Fibroblast of skin of scalp (primary cell): Measurements from ENCODE around the gene F2RL1.
"Not testable (repeated sequence)": the region's sequence is repeated elsewhere in the genome, so short reads cannot be mapped to it uniquely, and the experiment has no call there.

Experiments
- DNase-seq: peaks from one replicate; pipeline ENCODE4 v3.0.0-alpha.2; 2013

The F2RL1 gene

GRCh38 chr5:76807296-76807695, 11.5 kb upstream of the F2RL1 start:
- DNase-seq = peak; percentile 73

DNA sequence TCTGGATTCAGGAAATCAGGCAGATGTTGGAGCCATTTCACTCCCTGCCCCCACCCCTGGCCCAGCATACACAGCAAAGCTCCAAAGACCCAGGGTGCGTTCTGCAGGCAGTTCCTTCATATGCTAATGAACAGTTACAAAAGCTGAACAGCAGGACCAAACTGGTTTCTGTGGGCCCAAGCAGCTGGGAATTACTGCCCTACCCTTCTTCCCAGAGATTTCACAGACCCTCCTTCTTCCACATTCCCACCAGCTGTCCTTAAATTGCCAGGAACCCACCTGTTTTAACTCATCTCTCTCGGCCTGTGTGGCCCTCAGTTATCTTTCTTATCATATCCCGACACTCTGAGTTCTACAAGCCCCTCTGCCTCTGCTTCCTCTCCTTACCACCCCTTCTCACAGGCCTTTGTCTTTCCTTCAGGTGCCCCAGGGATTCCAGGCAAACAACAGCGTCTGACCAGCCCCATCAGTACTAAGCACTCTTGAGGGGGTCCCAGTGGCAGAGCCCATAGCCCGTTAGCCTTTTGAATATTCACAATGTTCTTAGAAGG, 10.6 kb upstream of the F2RL1 start:
- no peak for DNase-seq

GRCh38 chr5:76809141-76809540, 9.7 kb upstream of the F2RL1 start:
- DNase-seq = no peak

- no peak for DNase-seq
Observed at GRCh38 chr5:76810236-76810635, 8.6 kb upstream of the F2RL1 start.

- peak; percentile 54 for DNase-seq
Observed at GRCh38 chr5:76811214-76811613, 7.6 kb upstream of the F2RL1 start.

- DNase-seq = not testable (repeated sequence)
Observed at GRCh38 chr5:76812209-76812608, 6.6 kb upstream of the F2RL1 start.

GRCh38 chr5:76813982-76814562, 4.8 kb upstream of the F2RL1 start:
- DNase-seq = peak; percentile 88

GRCh38 chr5:76816110-76816831, 2.6 kb upstream of the F2RL1 start:
- peak; percentile 34 for DNase-seq

GRCh38 chr5:76819851-76820525, 1.2 kb downstream of the F2RL1 start:
- DNase-seq = no peak

DNA sequence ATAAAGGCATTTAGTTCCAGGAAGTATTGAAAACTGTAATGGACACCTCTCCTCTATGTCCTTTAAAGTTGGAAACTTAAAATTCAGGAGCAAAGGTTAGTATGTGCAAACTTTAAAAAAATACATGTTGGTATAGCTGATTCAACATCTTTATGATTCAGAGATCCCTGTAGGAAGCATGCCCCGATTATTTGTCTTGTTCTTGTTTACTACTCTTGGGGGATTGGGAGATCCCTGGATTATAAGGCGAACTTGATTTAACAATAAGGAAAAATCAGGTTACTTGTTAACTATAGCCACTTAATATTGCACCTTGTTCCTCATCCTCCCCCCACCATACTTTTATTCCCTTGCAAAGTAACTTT, 1.7 kb downstream of the F2RL1 start:
- no peak for DNase-seq

- DNase-seq = no peak
Observed at GRCh38 chr5:76821136-76821535, 2.3 kb downstream of the F2RL1 start.

GRCh38 chr5:76822105-76822731, 3.4 kb downstream of the F2RL1 start:
- not testable (repeated sequence) for DNase-seq

DNA sequence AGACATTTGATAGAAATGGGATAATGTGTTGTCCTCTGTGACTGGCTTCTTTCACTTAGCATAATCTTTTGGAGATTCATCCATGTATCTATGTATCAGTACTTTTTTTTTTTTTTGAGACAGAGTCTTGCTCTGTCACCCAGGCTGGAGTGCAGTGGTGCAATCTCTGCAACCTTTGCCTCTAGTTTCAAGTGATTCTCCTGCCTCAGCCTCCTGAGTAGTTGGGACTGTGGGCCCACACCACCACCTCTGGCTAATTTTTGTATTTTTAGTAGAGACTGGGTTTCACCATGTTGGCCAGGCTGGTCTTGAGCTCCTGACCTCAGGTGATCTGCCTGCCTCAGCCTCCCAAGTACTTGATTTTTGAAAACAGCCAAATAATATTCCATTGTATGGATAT, 7.6 kb downstream of the F2RL1 start:
- DNase-seq = not testable (repeated sequence)

DNA sequence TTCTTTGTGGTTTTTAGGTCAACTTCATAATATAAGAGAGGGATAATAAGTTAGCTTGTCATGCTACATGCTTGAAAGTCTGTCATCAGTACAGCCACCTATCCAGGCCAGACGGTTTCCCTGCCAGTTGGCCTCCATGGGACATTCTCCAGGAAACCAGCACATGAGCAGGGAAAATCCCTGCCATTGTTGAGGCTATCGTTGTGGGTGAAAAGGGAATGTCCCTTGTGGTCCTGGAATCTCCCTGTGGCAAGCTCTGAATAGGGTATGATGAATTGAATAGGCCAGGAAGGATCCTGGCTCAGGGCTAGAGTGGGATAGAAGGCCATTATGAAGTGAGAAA, 12.3 kb downstream of the F2RL1 start:
- peak; percentile 88 for DNase-seq

DNA sequence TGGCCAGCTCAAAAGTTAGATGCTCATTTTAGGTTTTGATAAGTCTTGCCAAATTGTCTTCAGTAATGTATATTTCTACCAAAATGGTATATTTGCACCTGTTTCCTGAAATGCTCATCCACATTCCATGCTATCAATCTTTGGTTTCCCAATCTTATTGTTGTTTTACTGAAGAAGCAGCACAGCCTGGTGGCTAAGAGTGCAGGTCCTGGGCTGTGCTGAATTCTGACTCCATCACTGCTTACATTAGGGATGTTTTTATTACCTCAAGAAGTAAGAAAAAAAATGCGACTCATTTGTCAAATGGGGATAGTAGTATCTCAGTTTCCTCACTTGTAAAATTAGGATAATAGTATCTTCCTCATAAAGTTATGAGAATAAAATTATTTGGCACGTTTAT, 17.4 kb downstream of the F2RL1 start:
- DNase-seq = no peak

- DNase-seq = no peak
Observed at GRCh38 chr5:76836585-76836984, 17.8 kb downstream of the F2RL1 start.

DNA sequence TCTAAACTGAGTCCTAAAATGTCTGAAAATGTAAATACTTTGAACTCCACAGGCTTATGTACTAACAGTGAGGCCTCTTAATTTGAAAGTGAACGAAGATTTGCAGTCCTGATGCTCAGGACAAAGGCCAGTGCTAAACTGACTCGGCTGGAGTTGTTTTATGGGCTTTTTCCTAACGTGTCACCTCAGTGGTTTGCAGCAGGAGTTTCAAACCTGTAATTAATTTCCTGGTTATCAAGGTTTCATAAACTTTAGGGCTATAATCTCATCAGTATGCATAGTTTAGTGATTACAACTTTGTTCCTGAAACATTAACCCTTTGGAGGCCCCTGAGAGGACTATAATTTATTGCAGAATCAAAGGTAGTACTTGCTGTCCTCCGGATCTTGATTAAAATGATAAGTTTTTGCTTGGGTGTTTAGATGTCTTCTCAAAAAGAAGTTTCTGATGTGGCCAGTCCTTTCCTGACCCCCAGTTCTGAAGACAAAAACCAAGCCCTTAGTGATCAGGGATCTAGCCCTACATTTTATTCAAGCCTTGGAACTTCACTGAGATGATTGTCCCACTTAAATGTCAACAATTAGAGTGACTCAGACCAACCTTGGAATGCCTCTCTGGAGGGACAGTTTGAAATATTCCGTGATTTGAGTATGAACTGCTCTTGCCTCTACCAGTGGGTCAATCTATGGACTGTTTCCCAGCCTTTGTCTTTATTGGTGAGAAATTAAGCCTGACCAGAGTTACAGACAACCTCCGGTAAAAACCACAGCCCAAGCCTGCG, 19.8 kb downstream of the F2RL1 start:
- peak; percentile 66 for DNase-seq

- no peak for DNase-seq
Observed at GRCh38 chr5:76841361-76841760, 22.5 kb downstream of the F2RL1 start.

DNA sequence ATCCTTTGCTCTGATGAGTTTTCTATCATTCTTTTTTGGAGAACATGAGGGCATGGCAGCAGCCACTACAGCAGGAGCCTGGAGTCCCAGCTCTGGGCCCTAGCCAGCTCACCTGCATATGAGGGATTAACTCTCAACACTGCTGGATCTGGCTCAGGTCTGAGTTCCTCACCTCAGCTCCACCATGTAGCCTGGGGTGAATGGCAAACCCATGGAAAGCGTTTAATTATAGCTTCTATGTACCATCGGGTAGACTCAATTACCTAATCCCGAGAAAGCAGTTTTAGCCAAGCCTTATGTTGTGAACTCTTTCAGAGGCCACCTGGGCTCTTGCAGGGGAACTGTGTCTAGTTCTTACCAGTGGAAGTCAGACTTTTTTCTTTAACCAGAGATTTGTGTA, 27.1 kb downstream of the F2RL1 start:
- DNase-seq = no peak

- DNase-seq = no peak
Observed at GRCh38 chr5:76849419-76850291, 30.8 kb downstream of the F2RL1 start, which contains the start of gene S100Z. S100Z (plus strand) TSS chr5:76850014; CDS start chr5:76875360, 25,346 bp downstream.

DNA sequence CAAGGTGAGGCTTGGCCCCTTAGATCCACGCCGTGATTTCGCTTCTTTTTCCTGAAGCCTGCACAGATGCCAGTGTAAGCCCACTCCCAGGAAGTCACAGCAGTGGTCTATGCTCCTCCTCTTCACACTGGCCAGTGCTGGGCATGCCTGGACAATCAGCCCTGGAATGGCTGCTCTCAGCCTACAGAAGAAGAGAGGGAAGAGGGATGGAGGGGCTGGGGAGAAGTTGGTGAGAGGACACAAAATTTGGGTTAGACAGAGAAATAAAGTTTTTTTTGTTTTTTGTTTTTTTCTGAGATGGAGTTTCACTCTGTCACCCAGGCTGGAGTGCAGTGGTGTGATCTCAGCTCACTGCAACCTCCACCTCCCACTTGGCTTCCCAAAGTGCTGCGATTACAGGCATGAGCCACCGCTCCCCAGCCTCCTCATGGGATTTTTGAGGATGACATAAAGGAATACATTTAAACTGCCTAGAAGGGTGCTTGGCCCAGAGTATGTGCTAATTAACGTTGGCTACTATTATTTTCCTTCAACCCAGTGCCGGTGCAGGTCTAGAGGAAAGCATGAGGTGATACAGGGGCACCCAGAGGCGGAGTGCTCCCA, 31.8 kb downstream of the F2RL1 start:
- DNase-seq = no peak
